ENCODE data around the gene HOXC6. TPM values are rescaled to one million over a fixed set of nuclear protein-coding genes. Genes with fewer than 3 reads are reported as not detected.

HOXC6 gene
- total and polyA plus RNA-seq, 10 of the 15 experiments (the other 5 are each of a cell fraction or from before 2014, with no cell fraction given), result 0.02 to 0.55 (median 0.45) TPM; not detected in 4

DNA sequence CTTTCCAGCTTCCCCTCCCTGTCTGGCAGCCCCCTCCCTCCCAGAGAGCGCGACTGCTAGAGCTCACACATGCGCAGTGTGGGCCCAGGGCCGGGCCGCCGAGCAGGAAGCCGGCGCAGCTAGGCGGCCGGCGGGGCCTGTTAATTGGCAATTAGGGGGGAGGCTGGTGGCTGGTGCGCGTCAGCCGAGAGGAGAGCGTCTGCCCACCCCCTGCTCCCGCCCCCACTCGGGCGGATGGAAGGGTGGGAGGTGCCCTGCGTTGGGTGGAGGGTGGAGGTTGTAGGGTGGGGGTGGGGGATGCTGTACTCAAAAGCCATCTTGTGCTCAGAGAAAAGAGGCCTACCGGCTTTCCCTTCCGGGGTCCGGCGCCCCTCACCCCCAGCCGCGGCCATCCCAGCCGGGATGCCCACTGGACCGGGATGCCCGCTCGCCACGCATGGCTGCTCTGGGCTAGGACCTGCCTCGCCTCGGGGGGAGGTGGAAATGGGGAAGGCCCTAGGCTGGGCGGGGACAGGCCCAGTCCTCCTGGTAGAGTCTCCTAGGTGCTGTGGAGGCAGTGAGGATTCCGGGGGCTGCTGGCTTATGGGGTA lies 10.3 kb upstream of the HOXC6 start (continued):
- TF ChIP-seq SRF (IDR thresholded peaks at IDR 0.05; ENCODE audit: low read depth in 2 of 2, low read length in 2 of 2) (no peak), BACH1 (IDR thresholded peaks at IDR 0.05; ENCODE audit: borderline replicate concordance) (0 out of 2 replicates have a peak, but pooled peaks have one; percentile 45), RAD51 (IDR thresholded peaks at IDR 0.05) (no peak), BHLHE40 (IDR thresholded peaks at IDR 0.05; ENCODE audit: borderline replicate concordance in 1 of 2, low read depth in 2 of 2, low read length in 1 of 2) (peak; percentile 36 to 73; a peak in 1 of 4 replicates), NRF1 (conservative IDR thresholded peaks at IDR 0.05; ENCODE audit: low read depth, low read length) (peak; percentile 80), GATAD2B (conservative IDR thresholded peaks at IDR 0.05; ENCODE audit: low read depth) (peak; percentile 79; the same call in 1 of the 2 replicates), CHD1 (IDR thresholded peaks at IDR 0.05; ENCODE audit: low read depth, low read length) (no peak)
- TF ChIP-seq, protein P1, sequence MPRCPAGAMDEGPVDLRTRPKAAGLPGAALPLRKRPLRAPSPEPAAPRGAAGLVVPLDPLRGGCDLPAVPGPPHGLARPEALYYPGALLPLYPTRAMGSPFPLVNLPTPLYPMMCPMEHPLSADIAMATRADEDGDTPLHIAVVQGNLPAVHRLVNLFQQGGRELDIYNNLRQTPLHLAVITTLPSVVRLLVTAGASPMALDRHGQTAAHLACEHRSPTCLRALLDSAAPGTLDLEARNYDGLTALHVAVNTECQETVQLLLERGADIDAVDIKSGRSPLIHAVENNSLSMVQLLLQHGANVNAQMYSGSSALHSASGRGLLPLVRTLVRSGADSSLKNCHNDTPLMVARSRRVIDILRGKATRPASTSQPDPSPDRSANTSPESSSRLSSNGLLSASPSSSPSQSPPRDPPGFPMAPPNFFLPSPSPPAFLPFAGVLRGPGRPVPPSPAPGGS (IDR thresholded peaks at IDR 0.05; ENCODE audit: borderline replicate concordance, insufficient read depth, low read depth, low read length, poor library complexity, severe bottlenecking), result no peak
- TF ChIP-seq, protein P2, sequence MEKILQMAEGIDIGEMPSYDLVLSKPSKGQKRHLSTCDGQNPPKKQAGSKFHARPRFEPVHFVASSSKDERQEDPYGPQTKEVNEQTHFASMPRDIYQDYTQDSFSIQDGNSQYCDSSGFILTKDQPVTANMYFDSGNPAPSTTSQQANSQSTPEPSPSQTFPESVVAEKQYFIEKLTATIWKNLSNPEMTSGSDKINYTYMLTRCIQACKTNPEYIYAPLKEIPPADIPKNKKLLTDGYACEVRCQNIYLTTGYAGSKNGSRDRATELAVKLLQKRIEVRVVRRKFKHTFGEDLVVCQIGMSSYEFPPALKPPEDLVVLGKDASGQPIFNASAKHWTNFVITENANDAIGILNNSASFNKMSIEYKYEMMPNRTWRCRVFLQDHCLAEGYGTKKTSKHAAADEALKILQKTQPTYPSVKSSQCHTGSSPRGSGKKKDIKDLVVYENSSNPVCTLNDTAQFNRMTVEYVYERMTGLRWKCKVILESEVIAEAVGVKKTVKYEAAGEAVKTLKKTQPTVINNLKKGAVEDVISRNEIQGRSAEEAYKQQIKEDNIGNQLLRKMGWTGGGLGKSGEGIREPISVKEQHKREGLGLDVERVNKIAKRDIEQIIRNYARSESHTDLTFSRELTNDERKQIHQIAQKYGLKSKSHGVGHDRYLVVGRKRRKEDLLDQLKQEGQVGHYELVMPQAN (conservative IDR thresholded peaks at IDR 0.05), result no peak
- TF ChIP-seq, protein P3, sequence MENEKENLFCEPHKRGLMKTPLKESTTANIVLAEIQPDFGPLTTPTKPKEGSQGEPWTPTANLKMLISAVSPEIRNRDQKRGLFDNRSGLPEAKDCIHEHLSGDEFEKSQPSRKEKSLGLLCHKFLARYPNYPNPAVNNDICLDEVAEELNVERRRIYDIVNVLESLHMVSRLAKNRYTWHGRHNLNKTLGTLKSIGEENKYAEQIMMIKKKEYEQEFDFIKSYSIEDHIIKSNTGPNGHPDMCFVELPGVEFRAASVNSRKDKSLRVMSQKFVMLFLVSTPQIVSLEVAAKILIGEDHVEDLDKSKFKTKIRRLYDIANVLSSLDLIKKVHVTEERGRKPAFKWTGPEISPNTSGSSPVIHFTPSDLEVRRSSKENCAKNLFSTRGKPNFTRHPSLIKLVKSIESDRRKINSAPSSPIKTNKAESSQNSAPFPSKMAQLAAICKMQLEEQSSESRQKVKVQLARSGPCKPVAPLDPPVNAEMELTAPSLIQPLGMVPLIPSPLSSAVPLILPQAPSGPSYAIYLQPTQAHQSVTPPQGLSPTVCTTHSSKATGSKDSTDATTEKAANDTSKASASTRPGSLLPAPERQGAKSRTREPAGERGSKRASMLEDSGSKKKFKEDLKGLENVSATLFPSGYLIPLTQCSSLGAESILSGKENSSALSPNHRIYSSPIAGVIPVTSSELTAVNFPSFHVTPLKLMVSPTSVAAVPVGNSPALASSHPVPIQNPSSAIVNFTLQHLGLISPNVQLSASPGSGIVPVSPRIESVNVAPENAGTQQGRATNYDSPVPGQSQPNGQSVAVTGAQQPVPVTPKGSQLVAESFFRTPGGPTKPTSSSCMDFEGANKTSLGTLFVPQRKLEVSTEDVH (IDR thresholded peaks at IDR 0.05; ENCODE audit: low read depth, partially characterized antibody), result no peak
- TF ChIP-seq, protein P4, sequence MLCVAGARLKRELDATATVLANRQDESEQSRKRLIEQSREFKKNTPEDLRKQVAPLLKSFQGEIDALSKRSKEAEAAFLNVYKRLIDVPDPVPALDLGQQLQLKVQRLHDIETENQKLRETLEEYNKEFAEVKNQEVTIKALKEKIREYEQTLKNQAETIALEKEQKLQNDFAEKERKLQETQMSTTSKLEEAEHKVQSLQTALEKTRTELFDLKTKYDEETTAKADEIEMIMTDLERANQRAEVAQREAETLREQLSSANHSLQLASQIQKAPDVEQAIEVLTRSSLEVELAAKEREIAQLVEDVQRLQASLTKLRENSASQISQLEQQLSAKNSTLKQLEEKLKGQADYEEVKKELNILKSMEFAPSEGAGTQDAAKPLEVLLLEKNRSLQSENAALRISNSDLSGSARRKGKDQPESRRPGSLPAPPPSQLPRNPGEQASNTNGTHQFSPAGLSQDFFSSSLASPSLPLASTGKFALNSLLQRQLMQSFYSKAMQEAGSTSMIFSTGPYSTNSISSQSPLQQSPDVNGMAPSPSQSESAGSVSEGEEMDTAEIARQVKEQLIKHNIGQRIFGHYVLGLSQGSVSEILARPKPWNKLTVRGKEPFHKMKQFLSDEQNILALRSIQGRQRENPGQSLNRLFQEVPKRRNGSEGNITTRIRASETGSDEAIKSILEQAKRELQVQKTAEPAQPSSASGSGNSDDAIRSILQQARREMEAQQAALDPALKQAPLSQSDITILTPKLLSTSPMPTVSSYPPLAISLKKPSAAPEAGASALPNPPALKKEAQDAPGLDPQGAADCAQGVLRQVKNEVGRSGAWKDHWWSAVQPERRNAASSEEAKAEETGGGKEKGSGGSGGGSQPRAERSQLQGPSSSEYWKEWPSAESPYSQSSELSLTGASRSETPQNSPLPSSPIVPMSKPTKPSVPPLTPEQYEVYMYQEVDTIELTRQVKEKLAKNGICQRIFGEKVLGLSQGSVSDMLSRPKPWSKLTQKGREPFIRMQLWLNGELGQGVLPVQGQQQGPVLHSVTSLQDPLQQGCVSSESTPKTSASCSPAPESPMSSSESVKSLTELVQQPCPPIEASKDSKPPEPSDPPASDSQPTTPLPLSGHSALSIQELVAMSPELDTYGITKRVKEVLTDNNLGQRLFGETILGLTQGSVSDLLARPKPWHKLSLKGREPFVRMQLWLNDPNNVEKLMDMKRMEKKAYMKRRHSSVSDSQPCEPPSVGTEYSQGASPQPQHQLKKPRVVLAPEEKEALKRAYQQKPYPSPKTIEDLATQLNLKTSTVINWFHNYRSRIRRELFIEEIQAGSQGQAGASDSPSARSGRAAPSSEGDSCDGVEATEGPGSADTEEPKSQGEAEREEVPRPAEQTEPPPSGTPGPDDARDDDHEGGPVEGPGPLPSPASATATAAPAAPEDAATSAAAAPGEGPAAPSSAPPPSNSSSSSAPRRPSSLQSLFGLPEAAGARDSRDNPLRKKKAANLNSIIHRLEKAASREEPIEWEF (IDR thresholded peaks at IDR 0.05; ENCODE audit: insufficient replicate concordance, low read depth, low read length), result no peak
- TF ChIP-seq, protein P5, sequence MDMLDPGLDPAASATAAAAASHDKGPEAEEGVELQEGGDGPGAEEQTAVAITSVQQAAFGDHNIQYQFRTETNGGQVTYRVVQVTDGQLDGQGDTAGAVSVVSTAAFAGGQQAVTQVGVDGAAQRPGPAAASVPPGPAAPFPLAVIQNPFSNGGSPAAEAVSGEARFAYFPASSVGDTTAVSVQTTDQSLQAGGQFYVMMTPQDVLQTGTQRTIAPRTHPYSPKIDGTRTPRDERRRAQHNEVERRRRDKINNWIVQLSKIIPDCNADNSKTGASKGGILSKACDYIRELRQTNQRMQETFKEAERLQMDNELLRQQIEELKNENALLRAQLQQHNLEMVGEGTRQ (IDR thresholded peaks at IDR 0.05; ENCODE audit: borderline replicate concordance, low read depth, low read length), result no peak
- TF ChIP-seq, protein P6, sequence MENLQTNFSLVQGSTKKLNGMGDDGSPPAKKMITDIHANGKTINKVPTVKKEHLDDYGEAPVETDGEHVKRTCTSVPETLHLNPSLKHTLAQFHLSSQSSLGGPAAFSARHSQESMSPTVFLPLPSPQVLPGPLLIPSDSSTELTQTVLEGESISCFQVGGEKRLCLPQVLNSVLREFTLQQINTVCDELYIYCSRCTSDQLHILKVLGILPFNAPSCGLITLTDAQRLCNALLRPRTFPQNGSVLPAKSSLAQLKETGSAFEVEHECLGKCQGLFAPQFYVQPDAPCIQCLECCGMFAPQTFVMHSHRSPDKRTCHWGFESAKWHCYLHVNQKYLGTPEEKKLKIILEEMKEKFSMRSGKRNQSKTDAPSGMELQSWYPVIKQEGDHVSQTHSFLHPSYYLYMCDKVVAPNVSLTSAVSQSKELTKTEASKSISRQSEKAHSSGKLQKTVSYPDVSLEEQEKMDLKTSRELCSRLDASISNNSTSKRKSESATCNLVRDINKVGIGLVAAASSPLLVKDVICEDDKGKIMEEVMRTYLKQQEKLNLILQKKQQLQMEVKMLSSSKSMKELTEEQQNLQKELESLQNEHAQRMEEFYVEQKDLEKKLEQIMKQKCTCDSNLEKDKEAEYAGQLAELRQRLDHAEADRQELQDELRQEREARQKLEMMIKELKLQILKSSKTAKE (IDR thresholded peaks at IDR 0.05; ENCODE audit: low read depth, poor library complexity, severe bottlenecking), result no peak

All from GM12878 (cell line).